Fibroblast of villous mesenchyme (primary cell): ENCODE results near the gene KCNQ1. TPM values are rescaled to one million over a fixed set of nuclear protein-coding genes. Genes with fewer than 3 reads are reported as not detected.

Source experiments
- DNase-seq: peaks from one replicate; pipeline ENCODE4 v3.0.0-alpha.2; 2010; ENCODE audit warnings: low read depth
- H3K4me3 ChIP-seq: 2 replicates; pipeline ENCODE4 v1.5.1; 2011; ENCODE audit warnings: low read depth, mild to moderate bottlenecking, low read length
- CTCF ChIP-seq: IDR thresholded peaks from 2 replicates; pipeline ENCODE4 v1.5.1; 2012; ENCODE audit warnings: low read depth, mild to moderate bottlenecking, low read length; ENCODE audit not compliant: insufficient read depth
- total RNA-seq: library from RNA; depleted of rRNA; stranded (reverse); fragments of >200 nt; gene quantifications from 2 replicates; pipeline ENCODE4 v1.2.3, GENCODE V29; 2012

Gene KCNQ1
- total RNA-seq, 1 donor = not detected

DNA sequence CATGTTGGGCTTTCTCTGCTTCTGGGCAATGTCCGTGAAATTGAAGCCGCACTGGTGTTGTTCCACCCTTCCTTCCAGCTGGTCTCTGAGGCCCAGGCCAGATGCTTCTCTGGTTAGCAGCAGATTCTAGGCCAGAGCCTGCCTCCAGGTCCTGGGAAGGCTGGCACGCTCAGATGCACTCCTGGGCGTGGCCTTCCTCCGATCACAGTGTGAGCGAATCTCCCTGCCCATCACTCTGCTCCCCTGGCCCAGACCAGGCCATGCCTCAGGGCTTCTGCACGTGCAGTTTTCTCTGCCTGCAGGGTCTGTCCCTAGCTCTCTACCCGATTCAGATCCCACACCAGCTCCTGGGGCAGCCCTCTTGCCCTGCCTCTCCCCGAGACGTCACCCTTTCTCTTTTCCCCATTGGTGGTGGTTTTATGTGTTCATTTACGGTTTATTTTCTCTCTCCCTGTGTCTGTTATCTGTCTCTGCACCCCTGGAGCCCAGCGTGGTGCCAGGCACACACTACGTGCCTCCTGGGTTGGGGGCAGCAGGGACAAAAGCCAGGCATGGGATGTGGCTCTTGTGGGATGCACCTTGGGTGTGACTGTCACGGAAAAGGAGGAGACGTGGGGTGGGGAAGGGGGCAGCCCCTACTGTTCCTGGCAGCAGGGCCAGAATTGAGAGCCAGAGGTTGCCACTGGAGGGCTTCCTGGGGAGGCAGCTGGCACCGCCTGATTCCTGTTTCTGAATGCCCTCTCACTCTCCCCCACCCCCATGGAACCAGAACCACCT lies 66.0 kb downstream of the KCNQ1 start:
- no peak for DNase-seq
- TF ChIP-seq CTCF = no peak
- no peak overlapping the region for H3K4me3 ChIP-seq

DNA sequence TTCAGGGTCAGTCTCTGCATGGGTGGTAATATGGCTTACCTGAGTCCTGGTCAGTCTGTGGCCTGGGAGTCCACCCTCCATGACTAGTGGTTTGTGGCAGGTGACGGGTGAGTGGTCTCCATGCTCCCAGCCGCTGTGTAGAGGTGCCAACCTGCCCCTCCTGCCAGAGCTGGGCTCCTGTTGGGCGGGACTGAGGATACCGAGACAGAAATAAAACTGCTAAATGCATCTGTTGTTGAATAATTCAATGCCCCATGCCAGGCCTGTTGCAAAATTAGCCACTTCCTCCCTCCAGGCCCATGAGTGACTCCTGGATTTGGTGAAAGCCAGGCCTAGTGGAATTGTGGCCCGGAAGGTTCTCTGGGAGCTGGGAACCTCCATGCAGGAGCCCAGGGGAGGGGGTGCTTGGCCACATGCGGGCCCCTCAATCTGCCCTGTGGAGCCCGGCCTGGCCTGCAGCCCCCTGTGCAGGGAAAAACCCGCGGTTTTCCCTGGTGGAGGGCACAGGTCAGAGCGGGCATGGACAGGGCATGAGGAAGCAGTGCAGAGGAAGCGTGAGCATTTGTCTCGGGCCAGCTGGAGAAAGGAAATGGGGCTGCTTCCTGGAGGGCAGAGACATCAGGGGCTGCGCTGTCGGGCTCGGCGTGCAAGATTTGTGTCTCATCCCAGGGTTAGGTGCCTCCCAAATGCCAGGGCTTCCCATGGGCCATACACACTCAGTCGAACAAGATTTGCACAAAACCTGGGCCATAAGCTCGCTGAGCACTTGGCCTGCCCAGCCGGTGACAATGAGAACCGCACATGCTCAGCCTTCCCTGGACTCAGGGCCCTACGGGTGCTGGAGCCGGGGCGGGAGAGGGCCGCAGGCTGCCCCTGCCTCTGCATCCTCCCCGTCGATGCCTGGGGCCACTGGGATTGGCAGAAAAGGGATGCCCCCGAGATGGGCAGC lies 66.9 kb downstream of the KCNQ1 start:
- H3K4me3 ChIP-seq = no peak overlapping the region
- no peak for DNase-seq
- no peak for TF ChIP-seq CTCF

- no peak overlapping the region for H3K4me3 ChIP-seq
- no peak for TF ChIP-seq CTCF
- DNase-seq = no peak
These were observed 67.9 kb downstream of the KCNQ1 start for GRCh38 chr11:2512431-2513407.

GRCh38 chr11:2513441-2513840 lies 68.6 kb downstream of the KCNQ1 start:
- H3K4me3 ChIP-seq = no peak overlapping the region
- no peak for TF ChIP-seq CTCF
- no peak for DNase-seq

- TF ChIP-seq CTCF = no peak
- no peak for DNase-seq
- no peak overlapping the region for H3K4me3 ChIP-seq
These were observed 70.8 kb downstream of the KCNQ1 start for GRCh38 chr11:2515401-2516275.
